Activated T-helper 9 cell treated with anti-CD3 and anti-CD28 coated beads, Interleukin-2, amount 50 U/mL, for 16 hours (primary cell): Measurements from ENCODE around the gene SVEP1.
"Not testable (repeated sequence)": the region's sequence is repeated elsewhere in the genome, so short reads cannot be mapped to it uniquely, and the experiment has no call there.

Experiments
- DNase-seq: peaks from one replicate; pipeline ENCODE4 v3.0.0-alpha.2; 2020; ENCODE audit warnings: low read depth

The SVEP1 gene

DNA sequence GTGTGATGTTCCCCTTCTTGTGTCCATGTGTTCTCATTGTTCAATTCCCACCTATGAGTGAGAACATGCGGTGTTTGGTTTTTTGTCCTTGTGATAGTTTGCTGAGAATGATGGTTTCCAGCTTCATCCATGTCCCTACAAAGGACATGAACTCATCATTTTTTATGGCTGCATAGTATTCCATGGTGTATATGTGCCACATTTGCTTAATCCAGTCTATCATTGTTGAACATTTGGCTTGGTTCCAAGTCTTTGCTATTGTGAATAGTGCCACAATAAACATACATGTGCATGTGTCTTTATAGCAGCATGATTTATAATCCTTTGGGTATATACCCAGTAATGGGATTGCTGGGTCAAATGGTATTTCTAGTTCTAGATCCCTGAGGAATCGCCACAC, 220.5 kb downstream of the SVEP1 start:
- DNase-seq, result not testable (repeated sequence)

DNA sequence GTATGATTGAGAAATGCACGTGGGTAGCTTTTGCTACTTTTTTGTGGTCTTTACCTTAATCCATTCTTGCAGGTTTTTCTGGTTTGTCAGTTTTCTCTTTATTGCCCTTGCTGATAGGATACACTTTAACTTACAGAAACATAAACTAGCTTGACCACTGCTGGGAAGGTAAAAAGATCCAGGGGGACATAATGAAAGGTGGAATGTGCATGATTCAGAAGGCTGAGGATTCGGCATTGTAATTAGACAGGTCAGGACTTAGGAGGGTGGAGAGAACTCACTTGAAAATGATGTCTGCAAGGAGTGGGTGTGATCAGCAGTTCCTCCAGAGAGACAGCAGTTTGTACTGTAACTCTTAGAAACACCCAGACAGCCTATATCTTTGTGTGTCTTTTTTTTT, 222.0 kb downstream of the SVEP1 start:
- no peak for DNase-seq

DNA sequence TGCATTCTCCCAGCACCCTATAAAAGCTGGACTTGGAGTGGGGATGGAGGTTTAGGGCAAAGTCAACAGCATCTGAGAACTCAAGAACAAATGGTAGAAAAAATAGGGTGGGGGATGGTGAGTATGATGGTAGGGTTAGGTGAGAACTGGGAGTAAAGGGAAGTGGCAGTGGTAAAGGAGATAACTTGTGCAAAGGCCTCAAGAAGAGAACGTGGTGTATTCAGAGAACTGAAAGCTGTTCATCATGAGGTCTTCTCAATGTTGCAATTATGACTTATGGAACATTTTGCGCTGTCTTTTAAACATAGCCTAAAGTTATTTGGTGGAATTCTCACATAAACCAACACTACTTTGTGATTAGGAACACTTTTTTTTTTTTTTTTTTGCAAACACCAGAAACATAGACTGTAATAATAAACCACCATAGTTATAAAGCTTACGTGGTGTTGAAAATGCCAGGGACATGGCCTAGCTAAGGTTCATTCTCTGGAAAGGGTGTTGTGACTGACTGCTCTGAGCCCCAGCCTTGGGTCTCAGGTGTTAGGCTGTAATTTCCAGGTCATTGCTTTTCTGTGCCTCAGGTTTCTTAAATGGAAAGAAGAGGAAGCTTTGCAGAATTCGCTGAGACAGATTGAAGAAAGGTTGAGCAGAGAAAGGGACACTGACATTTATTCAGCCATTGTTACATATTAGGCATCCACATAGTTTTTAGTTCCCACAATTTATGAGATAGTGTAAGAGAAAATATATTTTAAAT, 222.7 kb downstream of the SVEP1 start:
- DNase-seq, result no peak

DNA sequence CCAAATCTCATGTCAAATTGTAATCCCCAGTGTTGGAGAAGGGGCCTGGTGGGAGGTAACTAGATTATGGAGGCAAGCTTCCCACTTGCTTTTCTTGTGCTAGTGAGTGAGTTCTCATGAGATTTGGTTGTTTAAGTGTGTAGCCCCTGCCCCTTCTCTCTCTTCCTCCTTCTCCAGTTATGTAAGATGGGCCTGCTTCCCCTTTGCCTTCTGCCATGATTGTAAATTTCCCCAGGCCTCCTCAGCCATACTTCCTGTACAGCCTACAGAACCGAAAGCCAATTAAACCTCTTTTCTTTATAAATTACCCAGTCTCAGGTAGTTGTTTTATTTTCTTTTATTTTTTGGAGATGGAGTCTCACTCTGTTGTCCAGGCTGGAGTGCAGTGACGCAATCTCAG, 223.6 kb downstream of the SVEP1 start:
- DNase-seq, result no peak

DNA sequence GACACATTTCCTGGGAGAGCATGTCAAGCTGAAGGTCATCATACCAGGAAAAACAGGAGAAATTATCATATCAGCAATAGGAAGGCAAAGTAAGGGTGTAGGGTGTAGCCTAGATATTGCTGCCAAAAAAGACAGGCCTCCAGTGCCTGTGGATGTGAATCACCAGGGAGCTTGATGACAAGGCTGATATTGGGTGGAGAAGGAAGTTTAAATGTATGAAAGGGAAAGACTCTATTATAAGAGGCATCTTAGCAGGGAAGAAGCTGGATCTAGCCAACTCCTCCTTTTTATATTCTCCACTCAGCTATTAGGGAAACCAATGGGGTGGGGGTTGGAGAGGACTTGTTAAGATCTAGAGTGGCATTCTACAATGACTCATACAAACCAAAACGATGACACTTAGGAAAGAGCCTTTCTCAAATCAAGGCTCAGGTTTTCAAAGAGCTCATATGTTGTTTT, 228.5 kb downstream of the SVEP1 start:
- no peak for DNase-seq

DNA sequence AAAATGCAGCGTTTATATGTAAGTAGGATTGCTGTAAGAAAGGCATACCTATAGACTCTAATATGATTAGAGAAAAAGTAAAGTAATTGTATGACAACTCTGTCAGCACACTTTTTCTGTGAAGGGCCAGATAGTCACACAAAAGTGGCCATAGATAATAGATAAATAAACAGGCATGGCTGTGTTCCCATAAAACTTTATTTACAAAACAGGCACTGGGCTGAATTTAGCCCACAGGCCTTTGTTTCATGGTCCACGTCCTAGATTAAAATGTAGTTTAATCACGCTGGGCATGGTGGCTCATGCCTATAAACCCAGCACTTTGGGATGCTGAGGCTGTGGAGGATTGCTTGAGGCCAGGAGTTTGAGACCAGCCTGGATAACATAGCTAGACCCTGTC, 233.2 kb downstream of the SVEP1 start:
- no peak for DNase-seq

DNA sequence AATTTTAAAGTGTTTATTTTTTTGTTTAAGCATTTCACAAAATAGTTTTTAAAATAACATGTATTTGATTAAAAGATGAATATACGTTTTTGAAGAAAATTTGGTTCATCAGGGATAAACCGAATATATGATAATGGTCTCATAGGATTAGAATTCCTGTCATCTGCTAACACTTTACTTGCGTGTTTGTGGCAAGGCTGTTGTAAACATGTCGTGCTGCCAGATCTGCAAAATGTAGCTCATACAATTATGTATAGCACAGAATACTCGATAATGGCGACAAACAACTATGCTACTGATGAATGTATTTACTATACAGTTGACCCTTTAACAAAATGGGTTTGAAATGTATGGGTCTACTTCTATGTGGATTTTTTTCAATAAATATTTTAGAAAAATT, 234.7 kb downstream of the SVEP1 start:
- no peak for DNase-seq

DNA sequence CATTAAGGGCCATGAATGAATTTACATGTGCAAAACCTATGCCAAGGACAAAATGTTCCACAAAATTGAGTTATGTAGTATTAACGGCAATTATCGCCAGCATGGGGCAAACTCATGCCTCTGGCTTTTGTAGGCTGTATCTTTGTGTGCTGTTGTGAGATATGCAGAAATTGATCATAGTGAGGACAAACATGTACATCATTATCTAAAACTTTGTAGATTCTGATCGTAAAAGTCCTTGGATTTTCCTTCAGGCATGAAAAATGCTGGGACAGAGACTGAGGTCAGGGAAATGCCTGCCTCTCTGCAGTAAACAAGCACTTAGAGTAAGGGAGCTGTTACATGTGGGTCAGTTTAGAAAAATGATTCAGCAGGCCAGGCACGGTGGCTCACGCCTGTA, 236.0 kb downstream of the SVEP1 start:
- DNase-seq, result no peak

DNA sequence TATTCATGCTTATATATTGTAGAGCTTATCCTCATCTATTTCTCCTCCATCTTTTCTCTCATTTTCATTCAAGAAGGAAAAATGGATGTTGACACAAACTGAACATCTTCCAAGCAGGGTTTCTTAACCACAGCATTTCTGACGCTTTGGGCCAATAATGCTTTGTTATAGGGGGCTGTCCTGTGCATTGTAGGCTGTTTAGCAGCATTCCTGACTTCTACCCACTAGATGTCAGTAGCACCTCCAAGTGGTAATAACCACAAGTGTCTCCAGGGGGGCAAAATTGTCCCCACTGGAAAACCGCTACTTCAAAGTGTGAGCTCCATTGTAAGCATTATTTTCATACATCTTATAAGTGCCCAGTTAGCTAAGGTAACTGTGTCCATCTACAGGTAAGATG, 239.2 kb downstream of the SVEP1 start:
- no peak for DNase-seq

DNA sequence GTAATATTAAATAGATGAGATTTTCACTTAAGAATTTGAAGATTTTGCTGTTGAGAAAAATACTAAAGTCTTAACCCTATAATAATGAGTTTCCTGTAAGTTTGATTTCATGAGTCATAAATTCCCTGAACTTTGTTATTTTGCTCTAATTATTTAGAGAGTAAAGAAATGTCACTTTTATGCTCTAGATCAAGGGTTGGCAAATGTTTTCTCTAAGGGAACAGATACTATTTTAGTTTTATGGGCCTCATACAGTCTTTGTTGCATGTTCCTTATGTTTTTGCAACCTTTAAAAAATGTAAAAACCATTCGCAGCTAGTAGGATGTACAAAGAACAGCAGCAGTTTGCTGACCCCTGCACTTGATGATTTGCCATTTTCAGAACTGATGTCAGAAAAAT, 241.4 kb downstream of the SVEP1 start:
- no peak for DNase-seq

DNA sequence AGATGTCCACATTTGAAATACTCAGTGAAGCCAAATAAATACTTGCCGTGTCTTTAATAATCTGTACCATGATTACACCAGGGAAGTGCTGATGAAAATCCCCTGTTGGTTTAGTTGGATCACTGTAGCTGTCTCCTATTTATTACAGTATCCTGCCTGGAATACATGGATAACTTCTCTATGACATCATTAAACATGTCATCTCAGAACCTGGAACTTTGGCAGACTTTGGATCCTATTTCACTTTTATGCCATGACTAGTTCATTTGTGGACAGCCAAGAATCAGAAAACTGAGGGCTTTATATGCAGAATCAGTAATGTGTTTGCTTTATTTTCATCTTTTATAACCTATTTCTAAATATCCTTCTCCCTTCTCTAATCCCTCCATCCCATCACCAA, 241.8 kb downstream of the SVEP1 start, which contains the start of gene TXNDC8:
TXNDC8 (minus strand) TSS at position 137 of the 400 bp plus-strand sequence.
- no peak for DNase-seq

DNA sequence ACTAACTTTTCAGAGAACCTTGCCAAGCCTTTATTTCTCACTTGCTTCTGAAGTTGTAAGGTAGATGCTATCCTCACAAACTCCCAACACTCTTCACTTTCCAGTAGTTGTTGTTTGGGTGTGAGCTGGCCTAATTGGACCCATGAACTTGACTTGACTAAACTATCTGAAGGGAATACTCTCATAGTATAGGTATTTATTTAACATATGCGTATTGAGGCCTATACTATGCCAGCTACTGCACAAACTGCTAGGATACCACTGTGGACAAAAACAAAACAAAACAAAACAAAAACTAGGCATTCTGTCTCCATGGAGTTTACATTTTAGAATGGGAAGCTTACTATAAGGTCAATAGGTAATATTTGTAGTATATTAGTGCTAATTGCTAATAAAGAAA, 243.2 kb downstream of the SVEP1 start:
- DNase-seq, result no peak

DNA sequence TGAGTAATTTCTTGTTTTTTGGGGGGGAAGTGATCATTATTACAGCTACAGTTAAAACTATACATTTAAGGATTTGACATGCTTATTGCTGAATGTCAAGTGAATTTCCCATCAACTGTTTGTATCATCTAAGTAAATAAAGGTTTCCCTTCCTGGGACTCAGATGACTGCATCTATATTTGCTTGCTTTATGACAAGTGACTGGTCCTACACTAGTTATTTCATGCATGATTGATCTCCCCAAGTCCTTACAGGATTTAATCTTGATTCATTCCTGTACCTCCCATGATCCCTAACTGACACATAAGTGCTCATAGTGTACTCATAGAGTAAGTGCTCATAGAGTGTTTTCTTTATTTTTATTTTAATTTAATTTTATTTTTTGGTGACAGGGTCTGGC, 244.7 kb downstream of the SVEP1 start:
- no peak for DNase-seq

DNA sequence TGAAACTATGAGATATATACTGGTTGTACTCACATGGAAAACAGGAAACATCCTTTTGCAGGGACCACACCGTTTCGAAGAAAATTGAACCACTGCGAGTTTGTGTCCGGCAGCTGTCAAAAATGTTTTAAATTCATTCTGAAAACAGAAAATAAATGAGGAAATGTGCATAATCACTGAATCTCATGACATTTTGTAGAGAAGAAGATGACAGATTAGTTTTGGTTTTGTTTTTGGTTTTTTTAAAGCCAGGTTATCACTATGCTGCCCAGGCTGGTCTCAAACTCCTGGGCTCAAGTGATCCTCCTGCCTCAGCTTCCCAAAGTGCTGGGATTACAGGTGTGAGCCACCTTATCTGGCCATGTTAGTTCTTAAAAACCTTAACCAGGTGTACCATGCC, 245.4 kb downstream of the SVEP1 start:
- DNase-seq, result no peak

DNA sequence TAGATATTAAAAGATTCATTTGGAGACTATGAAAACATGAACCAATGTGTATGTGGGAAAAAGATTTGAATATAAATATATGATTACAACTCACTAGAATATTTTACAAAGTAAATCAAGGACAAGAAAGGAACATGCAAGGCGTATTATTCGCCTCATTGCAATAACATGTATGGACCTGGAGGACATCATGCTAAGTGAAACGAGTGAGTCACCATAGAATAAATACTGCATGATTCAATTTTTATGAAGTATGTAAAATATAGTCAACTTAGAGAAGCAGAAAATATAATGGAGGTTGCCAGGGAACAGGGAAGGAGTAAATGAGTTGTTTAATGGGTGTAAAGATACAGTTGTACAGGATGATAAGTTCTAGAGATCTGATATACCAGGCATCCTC, 246.8 kb downstream of the SVEP1 start:
- DNase-seq, result no peak

DNA sequence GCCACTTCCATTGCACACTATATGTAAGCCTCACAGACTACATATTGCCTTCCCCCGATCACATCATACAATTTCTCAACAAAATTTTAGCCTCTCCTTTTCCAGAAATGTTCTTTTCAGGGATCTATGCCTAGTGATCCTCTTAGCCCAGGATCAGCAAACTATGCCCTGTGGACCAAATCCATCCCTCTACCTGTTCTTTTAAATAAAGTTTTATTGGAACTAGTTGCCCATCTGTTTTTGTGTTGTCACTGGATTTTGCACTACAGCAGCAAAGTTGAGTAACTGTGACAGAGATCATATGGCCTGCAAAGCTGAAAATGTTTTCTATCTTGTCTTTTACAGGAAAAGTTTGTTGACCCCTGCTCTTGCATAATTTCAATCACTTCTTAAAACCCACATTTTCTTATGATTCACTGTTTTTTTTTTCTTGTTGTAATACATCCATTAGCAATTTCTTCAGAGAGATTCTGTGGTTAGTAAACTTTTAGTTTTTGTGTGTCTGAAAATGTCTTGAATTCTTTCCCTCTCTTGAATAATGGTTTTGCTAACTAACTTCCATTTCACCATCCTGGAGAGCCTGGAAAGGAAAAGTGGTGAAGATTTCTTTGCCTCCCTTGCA, 248.9 kb downstream of the SVEP1 start:
- no peak for DNase-seq

DNA sequence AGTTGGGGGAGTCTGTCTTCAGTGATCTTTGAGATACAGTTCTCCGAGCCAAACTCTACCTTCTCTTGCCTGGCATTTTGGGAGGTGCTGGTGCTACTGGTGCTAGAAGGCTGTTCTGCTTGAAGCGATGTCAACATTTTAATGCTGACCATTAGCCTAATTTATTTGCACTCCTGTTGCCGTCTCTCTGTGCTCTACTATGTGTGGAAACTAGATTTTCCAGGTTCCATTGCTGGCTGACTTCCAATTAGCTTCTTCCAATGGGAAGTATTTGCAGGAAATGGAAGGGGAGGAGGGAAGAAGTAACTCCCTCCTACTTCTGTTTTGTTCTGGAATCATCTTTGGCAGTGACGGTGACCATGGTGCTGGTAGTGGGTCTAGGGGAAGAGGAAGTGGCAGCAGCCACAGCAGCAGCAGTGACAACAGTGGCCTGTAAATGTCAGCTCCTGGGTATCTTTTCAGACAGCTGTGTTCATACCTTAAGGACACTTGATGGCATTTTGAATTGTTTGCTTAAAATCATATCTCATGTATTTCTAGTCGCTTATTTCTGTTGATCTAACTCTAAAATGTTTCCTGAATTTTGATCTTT, 249.8 kb downstream of the SVEP1 start:
- no peak for DNase-seq

DNA sequence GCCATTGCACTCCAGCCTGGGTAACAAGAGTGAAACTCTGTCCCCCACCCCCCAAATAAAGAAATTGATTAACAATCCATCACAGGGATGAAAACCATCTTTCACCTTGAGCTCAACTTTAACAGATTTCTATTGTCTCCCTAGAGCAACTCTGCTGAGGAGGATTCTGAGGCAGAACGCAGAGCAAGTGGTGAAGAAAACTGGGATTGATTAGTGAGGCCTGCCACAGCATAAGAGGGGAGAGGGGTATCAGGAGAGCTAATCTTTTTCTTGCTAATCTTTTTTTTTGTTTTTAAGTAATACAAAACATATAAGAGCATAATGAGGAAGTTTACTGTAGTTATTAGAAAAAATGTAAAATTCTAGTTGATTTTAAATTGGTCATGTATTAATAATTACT, 250.8 kb downstream of the SVEP1 start:
- no peak for DNase-seq

DNA sequence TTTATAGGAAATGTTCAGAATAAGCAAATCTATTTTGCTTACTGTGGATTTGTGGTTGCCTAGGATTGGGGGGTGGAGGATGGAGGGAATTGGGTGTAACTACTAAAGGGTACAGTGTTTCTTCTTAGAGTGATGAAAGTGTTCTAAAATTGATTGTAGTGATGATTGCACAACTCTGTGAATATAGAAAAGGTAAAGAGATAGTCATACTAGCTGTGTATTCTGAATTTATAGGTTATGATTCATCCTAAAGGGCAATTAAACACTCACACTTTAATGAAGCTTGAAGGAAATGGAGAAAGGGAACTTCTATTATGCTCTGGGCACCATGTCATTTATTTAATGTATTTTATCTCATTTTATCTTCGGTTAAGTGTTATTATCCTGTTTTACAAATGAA, 251.8 kb downstream of the SVEP1 start:
- no peak for DNase-seq

DNA sequence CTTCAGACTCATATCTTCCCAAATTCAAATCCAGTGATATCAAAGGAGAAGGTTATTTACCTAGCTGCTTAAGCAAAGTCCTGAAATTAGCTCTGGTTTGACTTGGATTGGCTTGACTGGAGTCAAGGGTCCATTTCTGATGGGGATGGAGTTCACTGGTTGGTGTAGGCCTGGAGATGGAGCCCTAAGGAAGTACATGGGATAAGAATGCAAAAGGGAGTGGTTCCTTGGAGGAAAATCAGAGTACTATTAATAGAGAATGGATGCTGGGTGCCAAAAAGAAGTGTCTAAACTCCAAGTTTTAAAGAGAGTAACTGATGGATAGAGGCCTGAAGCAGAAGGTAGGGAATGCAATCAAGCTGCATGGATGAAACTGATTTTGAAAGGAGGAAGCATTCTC, 255.7 kb downstream of the SVEP1 start:
- no peak for DNase-seq

DNA sequence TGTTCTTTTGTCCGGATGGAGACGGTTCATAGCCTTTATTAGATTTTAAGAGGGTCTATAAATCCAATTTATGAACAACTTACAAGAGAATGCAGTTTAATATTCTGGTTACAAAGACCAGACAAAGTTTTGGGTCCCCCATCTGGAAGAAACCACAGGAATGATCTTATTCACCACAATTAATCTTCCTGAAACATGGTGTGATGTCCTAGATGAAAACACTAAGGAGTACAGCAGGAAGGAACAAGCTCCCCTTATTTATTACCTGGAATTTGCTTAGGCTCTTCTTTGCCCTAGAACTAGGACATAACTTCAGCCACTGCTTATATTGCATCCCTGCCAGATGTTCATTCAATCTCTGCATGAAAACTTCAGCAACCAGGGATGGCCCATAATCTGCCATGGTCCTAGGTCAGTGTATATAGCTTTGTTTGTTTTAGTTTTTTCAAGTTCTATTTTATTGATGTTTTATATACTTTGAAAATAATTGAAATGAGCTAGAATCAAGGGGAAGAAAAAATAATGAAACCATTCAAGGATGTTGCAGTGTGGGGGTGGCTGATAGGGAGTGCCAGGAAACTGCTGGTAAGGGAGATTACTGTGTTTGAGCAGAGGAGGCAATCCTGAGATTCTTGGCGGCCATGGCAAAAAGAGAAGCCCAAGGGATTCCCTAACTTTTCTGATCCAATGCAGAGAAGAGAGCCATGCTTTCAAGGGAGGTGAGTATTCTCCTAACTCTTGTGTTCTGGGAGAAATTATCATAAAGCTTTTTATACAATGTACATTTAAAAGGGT, 258.7 kb downstream of the SVEP1 start:
- no peak for DNase-seq

DNA sequence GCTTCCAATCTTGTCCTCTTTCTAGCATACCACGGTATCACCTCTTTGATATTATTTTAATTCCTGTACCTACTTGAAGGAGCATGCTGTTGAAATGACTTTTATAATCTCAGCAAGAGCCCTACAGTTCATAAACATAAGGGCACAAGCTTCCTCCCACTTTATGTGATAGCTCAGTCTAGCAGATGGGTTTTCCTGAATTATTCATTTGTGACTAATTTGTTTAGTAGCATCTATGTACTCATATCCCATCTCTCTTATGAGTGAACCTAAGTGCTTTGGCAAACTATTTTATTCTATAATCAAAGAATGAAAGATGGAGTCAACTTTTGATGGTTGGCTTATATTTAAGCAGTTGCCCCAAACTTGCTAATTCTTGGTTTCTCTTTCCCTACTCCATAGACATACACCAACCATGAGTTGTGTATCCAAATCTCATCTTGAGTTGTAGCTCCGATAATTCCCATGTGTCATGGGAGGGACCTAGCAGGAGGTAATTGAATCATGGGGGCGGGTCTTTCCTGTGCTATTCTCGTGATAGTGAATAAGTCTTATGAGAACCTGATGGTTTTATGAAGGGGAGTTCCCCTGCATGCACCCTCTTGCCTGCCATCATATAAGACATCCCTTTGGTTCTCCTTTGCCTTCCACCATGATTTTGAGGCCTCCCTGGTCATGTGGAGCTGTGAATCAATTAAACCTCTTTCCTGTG, 259.6 kb downstream of the SVEP1 start:
- no peak for DNase-seq
